Peyer's patch (tissue), 4 donors: ENCODE data around the gene ATG16L2. TPM values are rescaled to one million over a fixed set of nuclear protein-coding genes. Genes with fewer than 3 reads are reported as not detected.

ENCODE experiments used
- DNase-seq, 3 donors: peaks; one replicate each; pipeline ENCODE4 v3.0.0-alpha.2; 2017 to 2019
- H3K27ac ChIP-seq, 4 donors: fragments of 200-600 bp; sonication (generic); one replicate each; pipeline ENCODE4 v1.5.1; 2016 to 2019
- H3K27me3 ChIP-seq, 2 donors: fragments of 200-600 bp; sonication (generic); one replicate each; pipeline ENCODE4 v1.5.1; 2019
- H3K36me3 ChIP-seq, 3 donors: fragments of 200-600 bp; sonication (generic); one replicate each; pipeline ENCODE4 v1.5.1; 2016 to 2019
- H3K4me1 ChIP-seq, 4 donors: fragments of 200-600 bp; sonication (generic); one replicate each; pipeline ENCODE4 v1.5.1; 2016 to 2019
- H3K4me3 ChIP-seq, 4 donors: fragments of 200-600 bp; sonication (generic); 1 replicate in 3 of 4; 2 replicates in 1 of 4; pipeline ENCODE4 v1.5.1; 2016 to 2019; ENCODE audit warnings: mild to moderate bottlenecking in 1 of 4
- H3K9me3 ChIP-seq, 4 donors: fragments of 200-600 bp; sonication (generic); one replicate each; pipeline ENCODE4 v1.5.1; 2016 to 2019; ENCODE audit warnings: mild to moderate bottlenecking in 1 of 4
- CTCF ChIP-seq, 6 experiments: fragments of 450-650 bp in 4 of 6; fragments of 200-600 bp in 2 of 6; sonication (generic) in 1 of 6; IDR thresholded peaks; one replicate each; pipeline ENCODE4 v1.5.1; 2017 to 2019; ENCODE audit warnings: antibody characterized with exemption in 6 of 6, mild to moderate bottlenecking in 3 of 6, moderate library complexity in 1 of 6
- POLR2A ChIP-seq, 2 donors: fragments of 450-650 bp; IDR thresholded peaks; one replicate each; pipeline ENCODE4 v1.5.1; 2017; ENCODE audit warnings: antibody characterized with exemption in 2 of 2, mild to moderate bottlenecking in 2 of 2, moderate library complexity in 2 of 2
- total RNA-seq, 4 donors: library from RNA; depleted of rRNA; stranded (reverse); fragments of >200 nt; gene quantifications; one replicate each; pipeline ENCODE4 v1.1.0, GENCODE V29; 2016

Gene ATG16L2
- total RNA-seq, 4 donors from 2014 or later, result 39.9 to 226 (median 65.0) TPM

- peaks cover 3 to 23% (median 8%) of the 10 kb centered on the region in 4 donors for H3K4me1 ChIP-seq
- TF ChIP-seq POLR2A (IDR thresholded peaks at IDR 0.05), result no peak
- no peak overlapping the region for H3K4me3 ChIP-seq
- H3K9me3 ChIP-seq, result no peaks in the 10 kb centered on the region
- DNase-seq, result no peak
- peak overlapping the region in 2 of 4 donors; percentile 25 to 39 for H3K27ac ChIP-seq
- H3K36me3 ChIP-seq, result no peaks in the 10 kb centered on the region
- no peaks in the 10 kb centered on the region for H3K27me3 ChIP-seq
These were observed 18.3 kb downstream of the ATG16L2 start for GRCh38 chr11:72832301-72833082.

- no peak overlapping the region for H3K4me3 ChIP-seq
- no peak for DNase-seq
- TF ChIP-seq POLR2A (IDR thresholded peaks at IDR 0.05) (no peak), CTCF (IDR thresholded peaks at IDR 0.05) (no peak)
- peak overlapping the region in 3 of 4 donors; percentile 15 to 39 (median 25) for H3K27ac ChIP-seq
- H3K4me1 ChIP-seq, result peaks cover under 1 to 16% (median 4%) of the 10 kb centered on the region in 4 donors
- no peaks in the 10 kb centered on the region for H3K9me3 ChIP-seq
- H3K27me3 ChIP-seq, result no peaks in the 10 kb centered on the region
- H3K36me3 ChIP-seq, result no peaks in the 10 kb centered on the region
These were observed 19.0 kb downstream of the ATG16L2 start for GRCh38 chr11:72833083-72833733.

GRCh38 chr11:72833811-72834493 lies 19.7 kb downstream of the ATG16L2 start:
- H3K36me3 ChIP-seq, result no peaks in the 10 kb centered on the region
- TF ChIP-seq CTCF (IDR thresholded peaks at IDR 0.05) (no peak), POLR2A (IDR thresholded peaks at IDR 0.05) (no peak)
- no peaks in the 10 kb centered on the region for H3K9me3 ChIP-seq
- H3K4me3 ChIP-seq, result no peak overlapping the region
- H3K4me1 ChIP-seq, result peaks cover 0 to 9% (median 0%) of the 10 kb centered on the region in 4 donors
- H3K27ac ChIP-seq, result peak overlapping the region; percentile 25 to 47 (median 37)
- no peaks in the 10 kb centered on the region for H3K27me3 ChIP-seq
- no peak for DNase-seq

- Histone ChIP-seq H3K9me3 (no peaks in the 10 kb centered on the region), H3K4me3 (no peak overlapping the region), H3K27me3 (no peaks in the 10 kb centered on the region), H3K4me1 (peaks cover 0 to 9% (median 0%) of the 10 kb centered on the region in 4 donors), H3K27ac (peak overlapping the region; percentile 31 to 75 (median 41)), H3K36me3 (no peaks in the 10 kb centered on the region)
- DNase-seq, result no peak
- TF ChIP-seq CTCF (IDR thresholded peaks at IDR 0.05), result no peak
- TF ChIP-seq POLR2A (IDR thresholded peaks at IDR 0.05), result no peak
These were observed 20.7 kb downstream of the ATG16L2 start for GRCh38 chr11:72834905-72835304.

- peaks cover 0 to 8% (median 0%) of the 10 kb centered on the region in 3 donors for H3K36me3 ChIP-seq
- peak overlapping the region; percentile 31 to 75 (median 39) for H3K27ac ChIP-seq
- H3K4me3 ChIP-seq, result no peak overlapping the region
- H3K27me3 ChIP-seq, result no peaks in the 10 kb centered on the region
- no peak for TF ChIP-seq CTCF (IDR thresholded peaks at IDR 0.05)
- TF ChIP-seq POLR2A (IDR thresholded peaks at IDR 0.05), result no peak
- H3K4me1 ChIP-seq, result peaks cover 0 to 9% (median 0%) of the 10 kb centered on the region in 4 donors
- no peak for DNase-seq
- no peaks in the 10 kb centered on the region for H3K9me3 ChIP-seq
These were observed 21.9 kb downstream of the ATG16L2 start for GRCh38 chr11:72836111-72836510.
